RCC 7860 (cell line): ENCODE results near the gene HAL.
A peak's percentile ranks its signal among the peaks of the same experiment; 100 is the strongest.

ENCODE experiments used
- DNase-seq: peaks from one replicate; pipeline ENCODE4 v3.0.0-alpha.2; 2015; ENCODE audit warnings: low spot score
- FAIRE-seq: peaks from 2 replicates; lab custom pipeline; 2012; peaks lifted over from hg19 to GRCh38; lab: Jason Lieb, UNC

HAL gene

GRCh38 chr12:95943330-95943842 lies 52.8 kb downstream of the HAL start, which contains the start of gene AMDHD1:
TSS of gene AMDHD1 (plus strand) at chr12:95943331. CDS start at chr12:95943399, 68 bp downstream.
- DNase-seq (no peak), FAIRE-seq (no peak)

GRCh38 chr12:95942524-95943329 lies 53.4 kb downstream of the HAL start, which contains the start of gene CCDC38:
TSS of gene CCDC38 (minus strand) at chr12:95942614. CDS start at chr12:95936509, 6,105 bp downstream.
- FAIRE-seq: no peak
- peak; percentile 28 for DNase-seq

- FAIRE-seq: no peak
- DNase-seq: no peak
Measured at GRCh38 chr12:95942101-95942523, 54.0 kb downstream of the HAL start.

GRCh38 chr12:95940514-95940913 lies 55.6 kb downstream of the HAL start:
- FAIRE-seq: no peak

More at GRCh38 chr12:95940514-95940913, 55.6 kb downstream of the HAL start:
- no peak for DNase-seq
